Right ventricle myocardium inferior (tissue), 1 donor: ENCODE results near the gene KLHL17. TPM values are rescaled to one million over a fixed set of nuclear protein-coding genes. Genes with fewer than 3 reads are reported as not detected.

ENCODE experiments used
- ATAC-seq: fragments of 200-7000 bp; cut with Tn5 transposase; one replicate; pipeline ENCODE4 v1.9.1; 2020; ENCODE audit warnings: mild to moderate bottlenecking, moderate library complexity
- DNase-seq: peaks from one replicate; pipeline ENCODE4 v3.0.0; 2021; ENCODE audit errors: missing footprints
- intact Hi-C: fragments of 100-400 bp; cut with DNase I; formaldehyde crosslinking; loops from one replicate; pipeline ENCODE4 v1.11.0; 2022
- long read RNA-seq: library from polyadenylated mRNA; unstranded; transcript quantifications from one replicate; pipeline ENCODE4 v2.0.0, GENCODE V29; 2021
- total RNA-seq: library from RNA; stranded (reverse); fragmentation: NEBNext Ultra II Directional; extraction: Animal tissue kit (Norgen Biotek cat#: 25700); gene quantifications from one replicate; pipeline ENCODE4 v1.2.1, GENCODE V29; 2021
- donor health status: DM: no; HTN: yes; CAD: no; lungs with severe emphysema.

KLHL17 gene
- 7.0 TPM for total RNA-seq
- long read RNA-seq, partial matches to known transcripts, result 0 of 11 reads
- long read RNA-seq, other reads (novel, unspliced or antisense), result 8 of 11 reads

- peak; percentile 93 for DNase-seq
- ATAC-seq, result peak; percentile 58
- intact Hi-C loops, result no loop called here
Observed at GRCh38 chr1:960363-961131, at the start of gene KLHL17. KLHL17 (plus strand) TSS chr1:960584; CDS start chr1:960694, 110 bp downstream.

- DNase-seq (peak; percentile 28), ATAC-seq (no peak)
Observed at GRCh38 chr1:910881-911721, 49.3 kb upstream of the KLHL17 start.

GRCh38 chr1:911875-912739 is 48.3 kb upstream of the KLHL17 start:
- peak; percentile 50 for DNase-seq
- intact Hi-C loops, result no loop called here

More at GRCh38 chr1:910881-911721, 49.3 kb upstream of the KLHL17 start:
- intact Hi-C loops, result no loop called here

GRCh38 chr1:912740-913301 is 47.6 kb upstream of the KLHL17 start:
- ATAC-seq (no peak), DNase-seq (peak; percentile 52)
- intact Hi-C loops, result no loop called here

More at GRCh38 chr1:911875-912739, 48.3 kb upstream of the KLHL17 start:
- ATAC-seq, result no peak

- DNase-seq (peak; percentile 58), ATAC-seq (no peak)
- intact Hi-C loops, result no loop called here
Observed at GRCh38 chr1:913491-914130, 46.8 kb upstream of the KLHL17 start.

- intact Hi-C loops, result no loop called here
- ATAC-seq, result no peak
- peak; percentile 41 for DNase-seq
Observed at GRCh38 chr1:914131-914890, 46.1 kb upstream of the KLHL17 start.

GRCh38 chr1:914891-915280 is 45.5 kb upstream of the KLHL17 start:
- ATAC-seq (no peak), DNase-seq (peak; percentile 13)
- intact Hi-C loops, result no loop called here

- no peak for ATAC-seq
- intact Hi-C loops, result no loop called here
- DNase-seq, result peak; percentile 48
Observed at GRCh38 chr1:915295-916172, 44.9 kb upstream of the KLHL17 start.

- ATAC-seq, result no peak
- peak; percentile 54 for DNase-seq
- intact Hi-C loops, result no loop called here
Observed at GRCh38 chr1:916173-917075, 44.0 kb upstream of the KLHL17 start.

GRCh38 chr1:917076-917459 is 43.3 kb upstream of the KLHL17 start:
- ATAC-seq (no peak), DNase-seq (no peak)
- intact Hi-C loops, result no loop called here

GRCh38 chr1:917466-918091 is 42.8 kb upstream of the KLHL17 start:
- ATAC-seq (no peak), DNase-seq (peak; percentile 44)
- intact Hi-C loops, result no loop called here

GRCh38 chr1:918353-918752 is 42.0 kb upstream of the KLHL17 start:
- ATAC-seq (no peak), DNase-seq (peak; percentile 39)
- intact Hi-C loops, result no loop called here

- DNase-seq, result peak; percentile 51
- intact Hi-C loops, result no loop called here
- no peak for ATAC-seq
Observed at GRCh38 chr1:918843-919242, 41.5 kb upstream of the KLHL17 start.

- ATAC-seq (no peak), DNase-seq (peak; percentile 46)
- intact Hi-C loops, result no loop called here
Observed at GRCh38 chr1:919271-919872, 41.0 kb upstream of the KLHL17 start.

GRCh38 chr1:920010-920409 is 40.4 kb upstream of the KLHL17 start:
- intact Hi-C loops, result no loop called here
- no peak for ATAC-seq
- DNase-seq, result peak; percentile 50
